Measurements from ENCODE around the gene C5AR1. TPM values are rescaled to one million over a fixed set of nuclear protein-coding genes. Genes with fewer than 3 reads are reported as not detected.
A peak's percentile ranks its signal among the peaks of the same experiment; 100 is the strongest.

C5AR1 gene
- total RNA-seq, 2 experiments from 2014 or later: 4.4 to 5.8 TPM

GRCh38 chr19:47268028-47268427, 41.6 kb upstream of the C5AR1 start:
- Histone ChIP-seq H3K27me3 (ENCODE audit: control insufficient read depth in 1 of 2, insufficient read depth in 2 of 2, low read length in 2 of 2) (no peaks in the 10 kb centered on the region), H3K9me3 (ENCODE audit: control insufficient read depth in 1 of 2, insufficient read depth in 1 of 2, low read length in 2 of 2) (no peaks in the 10 kb centered on the region), H3K4me3 (ENCODE audit: low read length) (no peak overlapping the region), H3K36me3 (ENCODE audit: insufficient read depth, low read length) (peaks cover 61% of the 10 kb centered on the region), H3K4me1 (ENCODE audit: insufficient read depth, low read length) (peaks cover 8% of the 10 kb centered on the region), H3K27ac (ENCODE audit: low read depth in 1 of 2, low read length in 2 of 2) (no peak overlapping the region)
- ATAC-seq (ENCODE audit: poor library complexity): no peak
- POLR2A ChIA-PET: no interaction called here
- H3K27ac Mint-ChIP-seq: no peak overlapping the region
- no peaks in the 10 kb centered on the region for H3K27me3 Mint-ChIP-seq
- peaks cover 8% of the 10 kb centered on the region for H3K4me1 Mint-ChIP-seq (ENCODE audit: low read depth)
- CTCF ChIA-PET: interaction anchor here (0.9 kb wide), 1 partner anchor 24 kb away, joined by 3 read pairs; no protein-coding TSS in a partner anchor
- peaks cover 67% of the 10 kb centered on the region for H3K36me3 Mint-ChIP-seq (ENCODE audit: low read depth)
- no peak overlapping the region for H3K4me3 Mint-ChIP-seq
- TF ChIP-seq CTCF (IDR thresholded peaks at IDR 0.05): no peak
- no peak for DNase-seq
- intact Hi-C loops (cut with DNase I, micrococcal nuclease): no loop called here
- H3K9me3 Mint-ChIP-seq: no peaks in the 10 kb centered on the region

- Mint-ChIP-seq H3K36me3 (ENCODE audit: low read depth) (peaks cover 71% of the 10 kb centered on the region), H3K27me3 (no peaks in the 10 kb centered on the region), H3K27ac (no peak overlapping the region), H3K4me1 (ENCODE audit: low read depth) (peaks cover 16% of the 10 kb centered on the region), H3K4me3 (no peak overlapping the region), H3K9me3 (no peaks in the 10 kb centered on the region)
- POLR2A ChIA-PET: interaction anchor here (1.3 kb wide), 1 partner anchor 12 kb away, joined by 4 read pairs; no protein-coding TSS in a partner anchor
- peaks cover 50% of the 10 kb centered on the region for H3K36me3 ChIP-seq (ENCODE audit: insufficient read depth, low read length)
- CTCF ChIA-PET: no interaction called here
- no peak for DNase-seq
- peaks cover 13% of the 10 kb centered on the region for H3K4me1 ChIP-seq (ENCODE audit: insufficient read depth, low read length)
- no peaks in the 10 kb centered on the region for H3K27me3 ChIP-seq (ENCODE audit: control insufficient read depth in 1 of 2, insufficient read depth in 2 of 2, low read length in 2 of 2)
- no peak for ATAC-seq (ENCODE audit: poor library complexity)
- no peak for TF ChIP-seq CTCF (IDR thresholded peaks at IDR 0.05)
- no peak overlapping the region for H3K27ac ChIP-seq (ENCODE audit: low read depth in 1 of 2, low read length in 2 of 2)
- intact Hi-C loops (cut with DNase I, micrococcal nuclease): loop anchor here in 1 of 2 experiments (1.0 kb wide), 1 partner anchor 10 kb away; no protein-coding TSS in a partner anchor
- H3K4me3 ChIP-seq (ENCODE audit: low read length): no peak overlapping the region
- no peaks in the 10 kb centered on the region for H3K9me3 ChIP-seq (ENCODE audit: control insufficient read depth in 1 of 2, insufficient read depth in 1 of 2, low read length in 2 of 2)
Measured at GRCh38 chr19:47269596-47269995, 40.1 kb upstream of the C5AR1 start.

GRCh38 chr19:47270408-47270807, 39.3 kb upstream of the C5AR1 start:
- TF ChIP-seq CTCF (IDR thresholded peaks at IDR 0.05): no peak
- CTCF ChIA-PET: no interaction called here
- Mint-ChIP-seq H3K36me3 (ENCODE audit: low read depth) (peaks cover 68% of the 10 kb centered on the region), H3K27me3 (no peaks in the 10 kb centered on the region), H3K27ac (no peak overlapping the region), H3K4me1 (ENCODE audit: low read depth) (peaks cover 18% of the 10 kb centered on the region), H3K9me3 (no peaks in the 10 kb centered on the region), H3K4me3 (peak overlapping the region; percentile 25)
- Histone ChIP-seq H3K9me3 (ENCODE audit: control insufficient read depth in 1 of 2, insufficient read depth in 1 of 2, low read length in 2 of 2) (no peaks in the 10 kb centered on the region), H3K4me3 (ENCODE audit: low read length) (no peak overlapping the region), H3K27me3 (ENCODE audit: control insufficient read depth in 1 of 2, insufficient read depth in 2 of 2, low read length in 2 of 2) (no peaks in the 10 kb centered on the region), H3K4me1 (ENCODE audit: insufficient read depth, low read length) (peaks cover 17% of the 10 kb centered on the region), H3K36me3 (ENCODE audit: insufficient read depth, low read length) (peaks cover 43% of the 10 kb centered on the region), H3K27ac (ENCODE audit: low read depth in 1 of 2, low read length in 2 of 2) (no peak overlapping the region)
- no peak for DNase-seq
- POLR2A ChIA-PET: no interaction called here
- intact Hi-C loops (cut with DNase I, micrococcal nuclease): loop anchor here in 1 of 2 experiments (5.0 to 10.0 kb wide), 3 partner anchors 334 to 666 kb away; partner anchors contain the start of genes BICRA and CALM3
- ATAC-seq (ENCODE audit: poor library complexity): no peak
